ENCODE measurements around the gene LRP1-AS. TPM values are rescaled to one million over a fixed set of nuclear protein-coding genes. Genes with fewer than 3 reads are reported as not detected.

LRP1-AS gene
- total RNA-seq, 2 experiments from 2014 or later: not detected

DNA sequence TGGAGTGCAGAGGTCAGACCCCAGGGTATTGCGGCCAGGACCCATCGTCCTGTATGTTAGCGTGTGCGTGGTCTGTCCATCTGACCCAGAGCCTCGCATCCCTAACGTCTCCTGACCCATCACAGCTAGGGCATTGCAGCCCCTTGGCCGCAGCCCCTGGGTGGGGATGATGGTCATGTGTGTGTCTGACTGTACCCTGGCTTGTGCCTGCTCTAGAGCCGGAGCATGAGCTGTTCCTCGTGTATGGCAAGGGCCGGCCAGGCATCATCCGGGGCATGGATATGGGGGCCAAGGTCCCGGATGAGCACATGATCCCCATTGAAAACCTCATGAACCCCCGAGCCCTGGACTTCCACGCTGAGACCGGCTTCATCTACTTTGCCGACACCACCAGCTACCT is 10.8 kb upstream of the LRP1-AS start:
- no peaks in the 10 kb centered on the region for H3K9me3 Mint-ChIP-seq

DNA sequence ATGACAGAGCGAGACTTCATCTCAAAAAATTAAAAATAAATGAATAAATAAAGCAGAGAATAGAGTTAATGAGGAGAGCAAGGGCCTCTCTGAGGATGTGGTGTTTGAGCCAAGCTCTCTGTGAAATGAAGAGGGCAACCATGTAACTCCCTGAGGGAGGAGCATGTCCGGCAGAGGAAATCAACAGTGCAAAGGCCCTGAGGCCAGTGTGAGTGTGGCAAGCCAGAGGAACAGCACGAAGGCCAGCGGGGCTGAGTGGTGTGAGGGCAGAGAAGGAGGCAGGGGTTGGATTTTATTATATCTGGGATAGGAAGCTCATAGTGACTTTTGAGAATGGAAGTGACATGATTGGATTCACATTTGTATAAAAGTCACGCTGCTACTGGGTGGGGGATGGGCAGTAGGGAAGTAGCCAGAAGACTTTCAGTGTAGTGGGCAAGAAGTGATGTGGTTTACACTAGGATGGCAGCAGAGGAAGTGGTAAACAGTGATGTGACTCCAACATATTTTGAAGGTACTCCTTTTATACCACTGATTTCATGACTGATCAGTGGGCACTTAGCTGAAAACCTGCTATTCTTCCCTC is 10.3 kb upstream of the LRP1-AS start:
- Mint-ChIP-seq H3K4me1 (peaks cover 6% of the 10 kb centered on the region), H3K9me3 (no peaks in the 10 kb centered on the region), H3K4me3 (no peak overlapping the region), H3K27ac (no peak overlapping the region), H3K36me3 (no peaks in the 10 kb centered on the region), H3K27me3 (no peaks in the 10 kb centered on the region)
- no peak for DNase-seq

More for the DNA sequence above, 10.8 kb upstream of the LRP1-AS start:
- no peaks in the 10 kb centered on the region for H3K27me3 Mint-ChIP-seq
- peaks cover 6% of the 10 kb centered on the region for H3K4me1 Mint-ChIP-seq
- no peaks in the 10 kb centered on the region for H3K36me3 Mint-ChIP-seq
- no peak overlapping the region for H3K27ac Mint-ChIP-seq
- no peak for DNase-seq
- no peak overlapping the region for H3K4me3 Mint-ChIP-seq

DNA sequence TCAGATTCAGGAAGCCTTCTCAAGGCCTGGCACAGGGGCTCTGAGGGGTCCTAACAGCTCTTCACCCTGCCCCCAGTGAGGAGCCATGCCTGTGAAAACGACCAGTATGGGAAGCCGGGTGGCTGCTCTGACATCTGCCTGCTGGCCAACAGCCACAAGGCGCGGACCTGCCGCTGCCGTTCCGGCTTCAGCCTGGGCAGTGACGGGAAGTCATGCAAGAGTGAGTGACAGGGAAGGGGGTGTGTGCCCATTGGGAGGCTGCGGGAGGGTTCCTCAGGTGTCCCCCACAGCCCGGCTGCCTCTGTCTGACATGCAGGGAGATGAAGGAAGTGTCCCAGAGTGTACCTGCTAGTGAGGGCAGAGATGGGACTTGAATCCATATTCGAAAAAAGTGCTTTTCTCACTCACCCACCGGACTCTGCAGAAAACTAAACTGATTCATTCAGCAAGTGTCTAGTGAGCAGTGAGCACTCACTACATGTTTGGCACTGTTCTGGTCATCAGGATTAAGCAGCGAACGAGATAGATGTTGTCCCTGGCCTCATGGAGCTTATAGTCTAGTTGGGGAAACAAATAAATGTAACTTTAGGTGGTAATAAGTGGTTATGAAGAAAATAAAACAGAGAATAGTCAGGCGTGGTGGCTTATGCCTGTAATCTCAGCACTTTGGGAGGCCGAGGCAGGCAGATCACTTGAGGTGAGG is 9.4 kb upstream of the LRP1-AS start:
- Mint-ChIP-seq H3K4me3 (no peak overlapping the region), H3K27ac (no peak overlapping the region), H3K9me3 (no peaks in the 10 kb centered on the region), H3K36me3 (no peaks in the 10 kb centered on the region), H3K4me1 (peaks cover 6% of the 10 kb centered on the region), H3K27me3 (no peaks in the 10 kb centered on the region)
- DNase-seq: no peak

DNA sequence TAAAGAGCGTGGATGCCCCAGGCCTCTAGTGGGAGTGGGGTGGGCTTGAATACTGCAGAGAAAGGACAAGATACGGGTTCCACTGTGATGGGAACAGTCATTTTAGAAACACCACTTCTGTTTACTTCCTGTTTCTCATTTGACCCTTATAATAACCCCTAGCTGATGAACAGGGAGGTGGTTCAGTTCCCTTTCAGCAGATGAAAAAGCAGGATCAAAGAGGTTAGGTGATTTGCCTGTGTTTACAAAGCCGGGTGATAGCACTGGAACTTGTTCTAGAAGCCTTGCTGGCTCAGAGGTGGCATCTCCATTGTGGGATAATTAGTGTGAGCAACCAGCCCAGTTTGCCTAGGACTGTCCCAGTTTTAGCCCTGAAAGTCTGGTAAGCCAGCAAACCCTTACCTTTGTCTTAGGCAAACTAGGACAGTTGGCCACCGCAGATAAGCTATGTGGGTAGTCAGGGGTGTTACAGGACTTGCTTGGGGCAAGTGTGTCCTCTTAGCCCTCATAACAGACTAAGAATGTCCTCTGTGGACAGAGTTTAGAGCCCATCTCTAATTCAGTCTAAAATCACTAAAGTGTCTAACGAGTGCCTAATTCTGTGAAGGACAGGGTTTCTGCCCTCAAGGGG is 7.5 kb upstream of the LRP1-AS start:
- no peaks in the 10 kb centered on the region for H3K27me3 Mint-ChIP-seq
- H3K36me3 Mint-ChIP-seq: no peaks in the 10 kb centered on the region
- no peak overlapping the region for H3K4me3 Mint-ChIP-seq
- no peak for DNase-seq
- no peak overlapping the region for H3K27ac Mint-ChIP-seq
- peaks cover 6% of the 10 kb centered on the region for H3K4me1 Mint-ChIP-seq
- no peaks in the 10 kb centered on the region for H3K9me3 Mint-ChIP-seq

DNA sequence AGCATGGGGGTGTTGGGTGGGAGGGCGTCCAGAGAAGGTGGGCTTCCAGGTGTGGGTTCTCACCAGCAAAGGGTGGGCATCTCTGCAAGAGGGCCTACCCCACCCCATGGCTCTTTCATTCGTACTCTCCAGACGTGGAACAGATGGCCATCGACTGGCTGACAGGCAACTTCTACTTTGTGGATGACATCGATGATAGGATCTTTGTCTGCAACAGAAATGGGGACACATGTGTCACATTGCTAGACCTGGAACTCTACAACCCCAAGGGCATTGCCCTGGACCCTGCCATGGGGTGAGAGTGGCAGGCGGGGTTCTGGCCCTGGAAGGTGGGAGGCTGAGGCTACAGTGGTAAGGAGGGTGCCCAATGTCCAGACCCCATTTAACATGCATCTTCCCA is 6.7 kb upstream of the LRP1-AS start:
- Mint-ChIP-seq H3K4me1 (peaks cover 6% of the 10 kb centered on the region), H3K4me3 (no peak overlapping the region), H3K36me3 (no peaks in the 10 kb centered on the region), H3K9me3 (no peaks in the 10 kb centered on the region), H3K27ac (no peak overlapping the region), H3K27me3 (no peaks in the 10 kb centered on the region)
- DNase-seq: no peak

DNA sequence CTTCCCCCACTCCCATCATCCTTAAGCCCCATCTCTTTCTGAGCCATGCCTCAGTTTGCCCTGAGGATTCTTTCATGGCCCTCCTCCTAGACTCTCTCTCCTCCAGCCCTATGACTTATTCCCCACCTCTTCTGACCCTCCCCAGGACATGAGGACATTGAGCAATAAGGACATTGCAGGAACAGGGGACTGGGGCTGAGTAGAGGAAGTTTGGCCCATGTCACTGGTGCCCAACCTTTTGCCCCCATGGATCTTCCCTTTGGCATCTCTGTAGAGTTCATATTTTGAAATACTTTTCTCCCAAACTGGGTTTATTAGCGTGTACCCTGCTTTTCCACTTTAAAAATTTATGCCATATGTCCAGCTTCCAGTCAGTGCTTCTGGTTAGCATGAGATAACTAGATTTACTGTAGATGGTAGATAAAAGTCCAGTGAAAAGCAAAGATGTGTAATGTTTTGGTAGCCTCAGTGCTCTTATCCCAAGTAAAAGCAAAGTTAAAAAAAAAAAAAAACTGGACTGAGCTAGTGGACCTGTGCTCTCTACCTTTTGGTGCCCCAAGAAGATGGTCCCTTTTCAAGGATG is 6.1 kb upstream of the LRP1-AS start:
- Mint-ChIP-seq H3K9me3 (no peaks in the 10 kb centered on the region), H3K27me3 (no peaks in the 10 kb centered on the region)
- DNase-seq: no peak

DNA sequence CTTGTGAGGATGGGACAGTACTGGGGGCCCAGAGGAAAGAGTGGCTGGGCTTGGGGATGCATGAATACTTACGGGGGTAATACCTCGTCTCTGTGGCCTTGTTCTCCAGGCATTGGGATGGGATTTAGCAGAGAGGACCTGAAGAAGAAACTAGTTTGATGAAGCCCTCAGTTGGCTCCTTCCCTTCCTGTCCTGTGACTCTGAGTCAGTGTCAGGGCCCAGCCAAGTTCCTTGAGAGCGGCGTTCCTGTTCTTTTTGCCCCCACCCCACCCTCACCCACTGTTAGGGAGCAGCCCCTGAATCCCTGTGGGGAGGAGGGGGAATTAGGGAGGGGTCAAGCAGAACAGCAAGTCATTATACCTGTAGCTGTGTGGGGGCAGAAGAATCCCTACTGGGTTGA is 5.2 kb upstream of the LRP1-AS start:
- no peaks in the 10 kb centered on the region for H3K27me3 Mint-ChIP-seq
- peaks cover 2% of the 10 kb centered on the region for H3K4me1 Mint-ChIP-seq
- H3K36me3 Mint-ChIP-seq: no peaks in the 10 kb centered on the region
- no peak for DNase-seq
- H3K27ac Mint-ChIP-seq: no peak overlapping the region
- H3K4me3 Mint-ChIP-seq: no peak overlapping the region
- no peaks in the 10 kb centered on the region for H3K9me3 Mint-ChIP-seq

More for the DNA sequence above, 6.1 kb upstream of the LRP1-AS start:
- Mint-ChIP-seq H3K36me3 (no peaks in the 10 kb centered on the region), H3K4me3 (no peak overlapping the region), H3K4me1 (peaks cover 6% of the 10 kb centered on the region), H3K27ac (no peak overlapping the region)

DNA sequence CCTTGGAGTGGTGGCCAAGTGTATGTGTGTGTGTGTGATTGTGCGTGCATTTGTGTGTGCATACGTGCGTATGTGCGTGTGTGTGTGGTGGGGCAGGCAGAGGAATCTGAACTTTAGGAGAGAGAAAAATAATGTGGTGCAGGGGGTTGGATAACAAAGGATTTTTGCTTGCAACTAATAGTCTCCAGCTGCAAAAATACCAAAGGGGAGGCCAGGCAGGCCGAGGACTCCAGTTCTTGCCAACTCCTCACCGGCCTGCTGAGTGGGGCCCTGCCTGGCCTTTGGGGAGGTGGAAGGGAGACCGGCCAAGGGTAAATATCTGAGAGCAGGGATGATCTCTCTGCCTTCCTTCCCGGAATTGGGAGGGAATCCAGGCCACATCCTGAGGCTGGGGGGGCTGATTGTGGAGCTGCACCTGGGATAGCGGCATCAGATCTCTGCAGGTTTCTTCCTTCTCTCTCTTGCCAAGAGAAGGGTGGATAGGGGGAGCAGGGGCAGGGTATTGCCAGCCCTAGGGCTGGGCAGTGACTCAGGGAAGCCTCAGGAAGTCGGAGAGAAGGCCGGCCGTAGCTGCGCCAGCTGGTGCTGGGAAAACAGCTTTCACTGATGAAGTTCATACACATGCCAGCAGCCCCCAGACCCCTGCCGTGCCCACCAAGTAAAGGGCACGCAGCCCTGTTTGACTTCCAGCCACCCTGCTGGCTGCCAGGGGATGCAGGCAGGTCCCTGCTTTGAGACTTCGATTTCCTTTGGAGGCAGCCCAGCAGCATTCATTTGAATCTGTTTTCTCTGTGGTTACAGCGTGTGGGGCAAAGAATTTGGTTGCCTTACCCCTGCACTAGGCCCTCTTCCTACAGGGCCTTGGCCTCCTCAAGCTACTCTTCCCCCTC is 4.6 kb upstream of the LRP1-AS start:
- H3K27me3 Mint-ChIP-seq: no peaks in the 10 kb centered on the region
- no peak overlapping the region for H3K4me3 Mint-ChIP-seq
- H3K36me3 Mint-ChIP-seq: no peaks in the 10 kb centered on the region
- H3K27ac Mint-ChIP-seq: no peak overlapping the region
- no peak for DNase-seq
- H3K4me1 Mint-ChIP-seq: no peaks in the 10 kb centered on the region
- H3K9me3 Mint-ChIP-seq: no peaks in the 10 kb centered on the region

DNA sequence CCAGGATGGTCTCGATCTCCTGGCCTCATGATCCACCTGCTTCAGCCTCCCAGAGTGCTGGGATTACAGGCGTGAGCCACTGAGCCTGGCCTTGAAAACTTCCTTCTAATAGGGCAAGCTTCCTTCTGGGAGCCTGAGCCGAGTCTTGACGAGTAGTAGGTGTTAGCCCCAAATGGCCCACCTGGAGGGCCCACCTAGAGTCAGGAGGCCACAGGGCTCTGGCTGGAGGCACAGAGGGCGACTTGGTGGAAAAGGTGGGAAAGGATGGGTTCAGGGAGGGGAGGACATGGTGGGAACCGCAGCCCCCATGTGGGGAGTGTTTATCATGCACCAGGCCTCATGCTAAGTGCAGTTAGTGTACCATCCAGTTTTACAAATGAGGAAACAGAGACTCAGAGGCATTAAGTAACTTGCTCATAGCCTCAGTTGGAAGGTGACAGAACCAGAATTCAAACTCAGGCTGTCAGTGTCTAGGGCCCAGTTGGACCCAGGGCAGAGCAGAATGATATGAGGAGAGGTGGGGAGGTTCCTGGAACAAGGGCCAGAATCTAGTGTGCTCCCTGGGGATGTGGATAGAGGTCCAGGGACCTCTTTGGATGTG is 3.1 kb upstream of the LRP1-AS start:
- H3K36me3 Mint-ChIP-seq: no peaks in the 10 kb centered on the region
- H3K9me3 Mint-ChIP-seq: no peaks in the 10 kb centered on the region

DNA sequence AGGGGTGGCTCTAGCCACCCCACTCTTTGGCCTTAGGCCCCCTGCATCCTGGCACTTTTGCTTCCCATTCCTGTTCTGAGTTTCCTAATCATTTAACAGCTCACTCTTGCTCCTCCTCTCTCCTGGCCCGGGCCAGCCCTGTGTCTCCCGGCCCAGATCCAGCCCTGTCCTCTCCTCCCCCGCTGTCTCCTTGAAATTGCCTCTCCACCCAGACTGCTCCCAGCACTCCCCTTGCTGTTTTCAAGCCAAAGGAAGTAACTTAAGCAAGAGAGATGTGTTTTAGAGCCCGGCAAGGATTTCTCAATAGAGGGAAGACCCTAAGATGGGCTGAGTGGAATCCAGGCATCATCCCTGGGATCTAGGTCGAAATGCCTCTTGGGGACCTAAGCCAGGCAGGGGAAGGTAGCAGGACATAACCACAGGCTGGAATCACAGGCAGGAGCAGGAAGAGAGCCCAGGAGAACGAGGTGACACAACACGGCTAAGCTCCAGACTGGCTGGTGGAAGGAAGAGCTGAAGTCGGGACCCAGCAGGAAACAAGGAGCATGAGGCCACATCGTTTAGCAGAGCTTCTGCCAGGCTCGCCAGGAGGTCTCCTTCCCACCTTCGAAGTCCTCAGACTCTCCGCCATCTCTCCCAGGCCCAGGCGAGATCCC is 2.0 kb upstream of the LRP1-AS start:
- H3K36me3 Mint-ChIP-seq: no peaks in the 10 kb centered on the region
- DNase-seq: no peak
- H3K4me1 Mint-ChIP-seq: no peaks in the 10 kb centered on the region
- H3K4me3 Mint-ChIP-seq: no peak overlapping the region
- no peaks in the 10 kb centered on the region for H3K9me3 Mint-ChIP-seq
- no peaks in the 10 kb centered on the region for H3K27me3 Mint-ChIP-seq
- H3K27ac Mint-ChIP-seq: no peak overlapping the region

More for the DNA sequence above, 3.1 kb upstream of the LRP1-AS start:
- no peaks in the 10 kb centered on the region for H3K4me1 Mint-ChIP-seq
- no peak overlapping the region for H3K4me3 Mint-ChIP-seq
- no peak overlapping the region for H3K27ac Mint-ChIP-seq
- DNase-seq: no peak
- H3K27me3 Mint-ChIP-seq: no peaks in the 10 kb centered on the region

DNA sequence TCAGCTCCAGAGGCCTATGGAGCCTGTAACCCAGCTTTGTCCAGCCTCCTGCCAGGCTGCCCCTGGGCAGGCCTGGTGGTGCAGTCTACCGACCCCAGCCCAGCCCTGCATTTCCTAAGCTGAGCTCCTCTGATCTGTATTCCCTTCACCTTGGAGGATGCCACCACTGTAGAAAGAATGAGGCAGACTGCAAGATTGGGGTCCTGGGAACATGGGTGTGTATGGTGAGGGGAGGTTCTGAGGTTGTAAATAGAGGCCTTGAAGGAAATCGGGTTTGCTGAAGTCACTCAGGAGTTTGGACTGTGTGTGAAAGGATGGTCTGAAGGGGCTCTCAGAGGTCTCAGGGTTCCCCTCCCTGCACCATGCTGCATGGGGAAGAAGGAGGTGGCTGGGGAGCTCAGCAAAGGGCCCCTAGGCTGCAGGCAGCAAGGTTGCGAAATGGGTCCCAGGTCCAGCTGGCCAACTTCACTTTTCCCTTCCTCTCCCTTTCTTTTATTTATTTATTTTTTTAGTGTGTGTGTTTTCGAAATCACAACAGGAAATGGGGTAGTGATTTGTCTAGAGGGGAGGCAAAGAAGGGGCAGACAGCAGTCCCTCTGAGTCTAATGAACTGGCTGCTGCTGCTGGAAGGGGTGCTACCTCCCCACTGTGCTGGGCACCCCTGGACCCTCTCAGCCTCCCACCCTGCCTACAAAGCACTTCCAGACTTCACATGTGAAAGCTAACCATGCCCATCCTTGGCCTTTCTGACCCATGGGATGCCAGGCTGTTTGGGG is 1.2 kb upstream of the LRP1-AS start:
- DNase-seq: no peak
- Mint-ChIP-seq H3K27me3 (no peaks in the 10 kb centered on the region), H3K4me1 (peaks cover 2% of the 10 kb centered on the region), H3K27ac (no peak overlapping the region), H3K4me3 (no peak overlapping the region), H3K36me3 (no peaks in the 10 kb centered on the region), H3K9me3 (no peaks in the 10 kb centered on the region)

DNA sequence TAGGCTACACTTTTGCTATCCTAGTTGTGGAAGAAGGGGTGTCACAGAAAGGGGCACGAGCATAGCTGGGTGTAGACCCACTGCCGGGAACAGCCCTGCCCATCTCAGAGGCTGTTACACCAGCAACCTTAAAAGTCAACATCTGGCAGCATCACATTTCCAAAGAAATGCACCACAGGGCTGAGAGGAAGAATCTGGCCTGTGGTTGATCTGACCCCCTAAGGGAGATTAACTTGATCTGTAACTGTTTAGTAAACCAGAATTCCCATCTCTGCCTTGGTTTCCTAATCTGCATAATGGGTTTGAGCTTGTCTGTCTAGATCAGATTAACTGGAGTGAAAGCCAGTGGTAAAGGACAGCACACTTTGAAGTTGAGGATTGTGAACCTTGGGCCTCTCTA is 1.3 kb downstream of the LRP1-AS start:
- Mint-ChIP-seq H3K4me3 (no peak overlapping the region), H3K4me1 (peaks cover 8% of the 10 kb centered on the region), H3K36me3 (no peaks in the 10 kb centered on the region), H3K27me3 (no peaks in the 10 kb centered on the region), H3K27ac (no peak overlapping the region), H3K9me3 (no peaks in the 10 kb centered on the region)
- DNase-seq: no peak

DNA sequence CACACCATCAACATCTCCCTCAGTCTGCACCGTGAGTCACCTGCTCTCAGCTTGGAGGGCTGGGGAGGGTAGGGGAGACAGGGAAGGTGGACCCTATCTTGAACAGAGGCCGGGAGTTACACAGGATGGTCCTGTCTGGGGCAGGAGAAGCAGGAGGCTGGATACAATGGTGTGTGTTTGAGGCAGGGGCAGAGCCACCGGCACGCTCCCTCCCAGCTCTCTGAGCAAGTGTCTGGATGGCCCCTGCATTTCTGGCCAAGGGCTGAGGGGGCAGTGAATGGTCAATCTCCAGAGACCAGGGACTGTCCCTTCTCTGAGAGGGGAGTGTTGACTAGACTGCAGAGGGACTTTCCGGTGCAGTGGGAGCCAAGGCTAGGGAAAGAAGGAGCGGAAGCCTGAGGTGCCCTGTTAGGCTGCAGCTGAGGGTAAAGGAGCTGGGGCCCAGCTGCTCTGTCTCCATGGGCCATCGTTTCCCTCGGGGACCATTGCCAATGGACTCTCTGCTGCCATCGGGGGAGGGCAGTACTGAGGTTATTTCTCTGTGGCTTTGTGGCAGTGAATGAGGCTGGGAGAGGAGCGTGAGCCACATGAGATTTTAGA is 1.9 kb downstream of the LRP1-AS start:
- Mint-ChIP-seq H3K9me3 (no peaks in the 10 kb centered on the region), H3K4me3 (no peak overlapping the region), H3K4me1 (peaks cover 8% of the 10 kb centered on the region), H3K36me3 (no peaks in the 10 kb centered on the region), H3K27me3 (no peaks in the 10 kb centered on the region), H3K27ac (no peak overlapping the region)
- DNase-seq: no peak

All from activated naive CD8-positive, alpha-beta T cell treated with anti-CD3 and anti-CD28 coated beads for 36 hours (primary cell).